HG03103 (cell line): ENCODE data around the gene CARD9.
"Not testable (repeated sequence)": the region's sequence is repeated elsewhere in the genome, so short reads cannot be mapped to it uniquely, and the experiment has no call there.

Source experiments
- ATAC-seq: cut with Tn5 transposase; IDR thresholded peaks from one replicate; pipeline ENCODE4 v1.9.1; 2021; ENCODE audit warnings: low read depth; ENCODE audit not compliant: unreplicated experiment

CARD9 gene

DNA sequence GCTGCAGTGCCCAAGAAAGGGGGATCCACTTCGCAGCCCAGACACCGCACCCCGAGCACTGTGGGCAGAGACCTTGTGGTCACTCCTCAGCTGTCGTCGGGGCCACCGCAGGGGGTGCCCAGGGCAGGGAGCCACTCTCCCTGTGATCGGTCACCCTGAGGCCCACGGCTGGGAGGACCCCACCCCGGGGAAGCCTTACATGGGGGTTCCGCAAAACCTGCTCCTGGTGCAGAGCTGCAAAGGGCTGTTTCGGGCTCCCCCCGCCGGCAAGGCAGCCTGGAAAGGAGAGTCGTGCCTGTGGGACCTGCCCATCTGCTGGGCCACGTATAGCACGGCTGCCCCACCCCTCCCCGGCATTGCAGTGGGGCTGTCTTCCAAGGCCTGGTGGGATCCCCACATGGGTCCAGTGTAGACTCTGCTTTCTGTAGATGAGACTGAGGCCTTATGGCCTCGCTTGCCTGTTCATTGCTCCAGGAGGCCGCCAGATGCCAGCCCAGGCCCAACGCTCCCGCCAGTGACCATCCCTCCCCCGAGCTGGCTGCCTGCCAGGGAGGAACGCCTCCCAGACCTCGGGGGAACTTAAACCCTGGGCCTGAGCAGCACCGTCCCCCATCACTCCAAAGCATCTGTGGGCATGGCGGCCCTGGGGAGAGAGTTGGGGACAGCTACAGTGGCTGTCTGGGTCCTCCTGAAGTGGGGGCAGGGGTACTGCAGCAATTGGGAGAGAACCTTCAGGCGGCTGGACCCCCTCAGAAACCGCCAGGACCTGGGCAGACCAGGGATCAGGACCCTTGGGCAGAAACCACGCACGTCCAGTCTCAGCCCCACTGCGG lies 8.3 kb downstream of the CARD9 start:
- ATAC-seq = no peak

DNA sequence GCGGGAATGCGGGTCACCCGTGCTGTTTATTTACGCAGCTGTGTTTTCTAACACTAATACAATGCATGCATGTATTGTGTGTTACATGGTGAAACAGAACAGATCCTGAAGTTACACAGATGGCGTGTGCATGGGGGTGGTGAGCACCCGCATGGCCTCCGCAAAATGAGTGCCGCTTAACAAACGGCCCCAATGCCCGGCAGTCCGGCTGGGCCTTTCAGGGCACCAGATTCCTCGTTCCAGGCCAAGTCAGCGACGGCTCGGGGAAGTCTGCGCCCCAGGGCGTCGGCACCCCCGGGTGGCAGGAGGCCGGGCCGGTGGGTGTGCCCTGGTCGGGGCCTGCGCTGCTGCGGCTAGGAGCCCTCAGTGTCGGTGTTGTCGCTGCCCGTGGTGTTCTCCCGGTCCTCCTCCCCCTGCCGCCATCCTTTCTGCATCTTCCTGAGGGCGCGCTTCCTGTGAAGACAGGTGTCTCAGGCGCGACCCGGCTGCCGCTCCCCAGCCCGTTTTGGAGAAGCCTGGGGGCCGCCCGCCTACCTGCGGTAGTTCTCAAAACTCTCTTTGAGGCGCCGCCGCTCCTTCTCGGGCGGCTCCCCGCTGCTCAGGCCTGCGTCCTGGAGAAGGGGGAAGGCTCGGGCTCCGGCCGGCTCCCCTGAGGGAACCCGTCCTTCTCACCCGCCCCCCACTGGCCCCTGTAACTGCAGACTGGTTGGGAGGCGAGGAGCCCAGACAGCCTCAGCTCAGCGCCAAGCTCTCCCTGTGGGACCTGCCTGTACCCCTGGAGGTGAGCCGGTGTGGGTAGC lies 9.3 kb downstream of the CARD9 start:
- ATAC-seq = no peak

- peak; percentile 70 for ATAC-seq
These were observed 10.1 kb downstream of the CARD9 start, which contains the start of gene DNLZ for GRCh38 chr9:136363106-136363948. TSS of gene DNLZ (minus strand) at chr9:136363744. CDS start at chr9:136363714, 30 bp downstream.

DNA sequence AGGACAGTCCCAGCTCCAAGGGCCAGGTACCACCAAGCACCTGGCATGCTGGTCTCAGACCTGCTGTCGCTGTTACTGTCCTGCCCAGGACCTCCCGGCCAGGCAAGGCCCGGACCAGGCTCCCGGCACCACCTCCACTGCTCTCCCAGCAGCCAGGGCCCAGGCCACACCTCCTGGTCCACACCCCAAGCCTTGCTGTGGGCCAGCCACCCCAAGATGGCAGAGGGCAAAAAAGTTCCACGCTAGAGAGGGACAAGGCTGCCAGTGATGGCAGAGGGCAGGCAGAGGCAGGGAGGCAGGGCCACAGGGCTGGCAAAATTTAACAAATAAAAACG lies 11.1 kb downstream of the CARD9 start:
- ATAC-seq = no peak

GRCh38 chr9:136361754-136362449 lies 11.6 kb downstream of the CARD9 start:
- ATAC-seq = no peak

GRCh38 chr9:136361047-136361753 lies 12.3 kb downstream of the CARD9 start:
- ATAC-seq = no peak

DNA sequence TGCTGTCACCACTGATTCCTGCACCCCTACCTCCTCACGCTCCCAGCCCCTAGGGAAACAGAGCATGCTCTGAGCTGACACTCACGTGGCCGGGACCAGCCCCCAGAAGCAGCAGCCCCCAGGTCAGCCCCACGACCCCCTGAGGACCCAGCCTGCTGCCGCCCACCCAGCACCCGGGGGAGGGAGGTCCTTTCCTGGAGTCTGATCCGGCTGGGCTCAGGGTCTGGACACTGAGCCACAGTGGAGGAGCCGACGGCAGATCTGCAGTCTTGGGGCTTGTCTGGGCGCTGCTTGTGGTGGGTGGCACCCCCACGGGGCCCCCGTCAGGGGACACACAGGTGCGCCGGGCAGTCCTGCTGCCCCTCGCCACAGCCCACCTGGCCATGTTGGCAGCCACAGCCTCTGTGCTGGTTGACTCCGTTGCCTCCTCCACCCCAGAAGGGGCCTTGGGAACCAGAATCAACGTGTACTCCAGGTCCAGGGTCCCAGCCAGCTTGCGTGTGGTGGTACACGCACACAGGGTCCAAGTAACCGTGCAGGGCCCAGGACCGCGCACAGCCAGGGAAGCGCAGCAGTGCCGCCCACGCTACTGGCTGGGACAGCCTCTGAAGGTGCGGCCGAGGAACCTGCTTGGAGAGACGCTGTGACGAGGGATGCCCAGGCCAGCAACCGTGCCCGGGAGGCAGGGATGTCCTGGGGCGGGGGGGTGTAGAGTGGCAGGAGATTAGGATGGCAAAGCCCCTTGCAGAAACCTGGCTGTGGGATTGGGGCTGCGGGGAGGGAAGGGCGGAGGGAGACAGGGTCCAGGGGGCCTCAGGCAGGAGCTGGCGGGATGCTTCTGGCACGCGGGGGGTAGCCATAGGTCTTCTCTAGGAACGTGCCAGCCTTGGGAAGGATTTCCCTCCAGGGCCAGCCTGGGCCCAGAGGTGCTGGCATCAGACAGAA lies 13.4 kb downstream of the CARD9 start:
- no peak for ATAC-seq

GRCh38 chr9:136358888-136359287 lies 14.6 kb downstream of the CARD9 start:
- ATAC-seq = no peak

DNA sequence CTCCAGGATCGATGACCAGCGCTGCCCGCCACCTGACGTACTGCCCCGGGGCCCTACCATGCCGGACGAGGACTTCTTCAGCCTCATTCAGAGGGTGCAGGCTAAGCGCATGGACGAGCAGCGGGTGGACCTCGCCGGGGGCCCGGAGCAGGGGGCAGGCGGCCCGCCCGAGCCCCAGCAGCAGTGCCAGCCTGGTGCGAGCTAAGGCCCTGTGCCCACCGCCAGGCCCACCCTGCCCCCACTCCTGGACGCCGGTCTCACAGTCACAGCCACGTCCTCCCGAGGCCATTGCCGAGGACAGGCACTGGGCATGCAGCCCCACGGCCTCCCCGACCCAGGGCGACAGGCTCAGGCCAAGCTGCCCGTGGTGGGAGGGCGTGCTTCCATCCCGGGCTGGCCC lies 15.5 kb downstream of the CARD9 start:
- no peak for ATAC-seq

- no peak for ATAC-seq
These were observed 16.2 kb downstream of the CARD9 start for GRCh38 chr9:136357202-136357725.

- ATAC-seq = no peak
These were observed 17.6 kb downstream of the CARD9 start for GRCh38 chr9:136355616-136356557.

- no peak for ATAC-seq
These were observed 18.8 kb downstream of the CARD9 start for GRCh38 chr9:136354592-136355085.

DNA sequence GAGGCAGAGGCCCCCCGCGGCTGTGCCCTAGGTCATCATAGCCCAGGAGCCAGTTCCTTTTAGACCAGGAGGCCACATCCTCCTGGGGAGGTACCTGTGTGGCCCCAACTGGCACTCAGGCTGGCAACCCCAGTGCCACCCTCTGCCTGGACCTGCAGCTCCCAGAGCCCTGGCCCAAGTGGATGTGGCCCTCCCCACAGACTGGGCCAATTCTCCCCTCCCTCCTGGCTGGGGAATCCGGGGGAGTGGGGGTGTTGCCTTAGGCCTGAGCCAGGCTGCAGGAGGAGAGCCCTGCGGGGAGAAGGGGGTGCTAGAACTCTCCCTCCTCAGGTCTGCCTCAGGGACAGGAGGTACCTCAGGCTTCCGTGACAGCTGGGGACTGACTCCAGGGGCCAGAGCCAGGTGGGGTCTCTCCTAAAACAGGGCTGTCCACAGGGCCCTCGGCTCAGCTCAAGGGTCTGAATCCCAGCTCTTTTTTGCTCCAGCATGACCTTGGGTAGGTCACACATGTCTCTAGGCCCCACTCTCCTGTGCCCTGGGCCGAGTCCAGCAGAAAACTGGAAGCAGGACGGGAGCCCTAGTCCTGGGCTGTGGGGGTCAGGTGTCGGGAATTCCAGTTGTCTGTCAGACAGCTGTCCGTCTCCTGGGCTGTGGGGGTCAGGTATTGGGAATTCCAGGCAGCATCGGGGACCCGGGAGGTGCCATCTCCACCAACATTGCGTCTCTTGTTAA lies 19.5 kb downstream of the CARD9 start:
- no peak for ATAC-seq

- ATAC-seq = no peak
These were observed 20.4 kb downstream of the CARD9 start for GRCh38 chr9:136353088-136353487.

DNA sequence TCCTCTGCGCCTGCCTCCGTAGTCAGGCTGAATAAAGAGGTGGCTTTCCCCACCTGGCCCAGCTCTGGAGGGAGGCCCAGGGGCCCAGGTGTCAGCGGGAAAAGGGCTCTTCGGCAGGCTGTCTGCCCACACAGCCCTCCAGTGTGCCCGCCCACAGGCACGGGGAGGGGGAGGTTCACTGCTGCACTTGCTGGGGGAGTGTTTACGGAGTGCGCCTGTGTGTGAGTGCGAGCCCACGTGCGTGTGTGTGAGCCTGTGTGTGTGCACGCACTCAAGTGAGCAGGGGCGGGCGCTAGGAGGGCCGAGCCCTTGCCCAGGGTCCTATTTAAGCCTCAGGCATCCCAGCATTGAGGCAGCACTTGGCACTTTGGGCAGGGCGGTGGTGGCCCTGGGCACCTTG lies 20.8 kb downstream of the CARD9 start:
- no peak for ATAC-seq

DNA sequence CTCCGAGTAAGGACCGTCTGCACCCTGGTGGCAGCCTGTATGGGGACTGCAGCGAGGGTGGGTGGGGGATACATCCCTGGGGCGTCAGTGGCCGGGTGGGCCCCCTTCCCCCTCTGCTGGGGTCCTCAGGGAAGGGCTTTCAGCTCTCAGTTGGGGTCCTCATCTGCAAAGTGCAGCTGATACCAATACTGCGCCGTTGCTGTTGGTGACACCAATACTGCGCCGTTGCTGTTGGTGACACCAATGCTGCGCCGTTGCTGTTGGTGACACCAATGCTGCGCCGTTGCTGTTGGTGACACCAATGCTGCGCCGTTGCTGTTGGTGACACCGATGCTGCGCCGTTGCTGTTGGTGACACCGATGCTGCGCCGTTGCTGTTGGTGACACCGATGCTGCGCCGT lies 21.6 kb downstream of the CARD9 start:
- not testable (repeated sequence) for ATAC-seq
